Esophagus mucosa (tissue), 1 donor: ENCODE results near the gene EMX1. TPM values are rescaled to one million over a fixed set of nuclear protein-coding genes. Genes with fewer than 3 reads are reported as not detected.

Experiments used
- ATAC-seq: fragments of 200-7000 bp; cut with Tn5 transposase; one replicate; pipeline ENCODE4 v1.9.1; 2020
- total RNA-seq: library from RNA; stranded (reverse); gene quantifications from one replicate; pipeline ENCODE4 v1.2.4, GENCODE V29; 2023
- donor health status: DM: yes; HTN: yes; CAD: no.

Gene EMX1
- total RNA-seq = not detected

DNA sequence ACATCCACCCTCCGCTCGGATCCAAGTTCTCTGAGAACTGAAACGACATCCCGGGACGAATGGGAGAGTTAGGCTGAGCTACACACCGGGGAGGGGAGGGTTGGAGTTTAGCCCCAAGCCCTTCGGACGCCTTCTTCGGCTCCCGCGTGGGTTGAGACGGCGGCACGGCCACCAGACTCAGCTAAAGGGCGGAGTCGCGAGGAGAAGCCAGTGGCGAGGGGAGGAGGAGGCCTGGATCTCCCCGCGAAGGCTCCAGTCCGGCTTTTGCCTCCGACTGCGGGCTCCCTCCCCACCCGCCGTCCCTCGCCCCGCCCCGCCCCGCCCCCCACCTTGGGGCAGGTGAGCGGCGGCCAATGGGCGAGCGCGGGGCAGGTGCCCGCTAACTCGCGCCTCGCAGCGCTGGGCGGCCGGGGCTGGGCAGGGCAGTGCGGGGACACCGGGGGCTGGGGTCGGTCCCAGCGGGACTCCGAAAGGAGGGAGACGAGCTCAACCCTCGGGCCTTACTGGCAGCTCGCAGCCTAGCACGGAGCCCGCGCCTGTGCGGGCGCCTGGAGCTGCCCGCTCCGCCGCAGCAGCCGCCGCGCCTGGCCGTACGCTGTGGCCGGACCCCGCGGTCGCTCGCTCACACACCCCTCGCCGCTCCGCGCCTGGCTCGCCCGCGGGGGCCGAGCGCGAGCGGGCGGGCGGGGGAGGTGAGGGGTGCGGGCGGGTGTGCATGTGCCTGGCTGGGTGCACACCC, at the start of gene EMX1:
Gene EMX1 (plus strand): TSS at position 382 of the 739 bp plus-strand sequence. CDS start 334 bp downstream, at position 716.
- ATAC-seq = peak; percentile 88

- no peak for ATAC-seq
Measured at GRCh38 chr2:72871060-72871459, 46.3 kb upstream of the EMX1 start.

DNA sequence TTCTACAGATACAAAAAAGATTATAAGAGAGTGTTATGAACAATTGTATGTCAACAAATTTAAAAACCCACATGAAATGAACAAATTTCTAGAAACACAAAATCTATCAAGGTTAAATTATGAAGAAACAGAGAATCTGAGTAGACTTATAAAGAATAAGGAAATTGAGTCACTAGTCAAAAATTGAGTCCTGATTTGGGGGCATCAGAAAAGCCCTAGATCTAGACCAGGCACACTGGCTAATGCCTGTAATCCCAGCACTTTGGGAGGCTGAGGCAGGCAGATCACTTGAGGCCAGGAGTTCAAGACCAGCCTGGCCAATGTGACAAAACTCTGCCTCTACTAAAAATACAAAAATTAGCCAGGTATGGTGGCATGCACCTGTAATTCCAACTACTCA, 45.4 kb upstream of the EMX1 start:
- ATAC-seq = no peak

- ATAC-seq = no peak
Measured at GRCh38 chr2:72883356-72883962, 33.9 kb upstream of the EMX1 start.

DNA sequence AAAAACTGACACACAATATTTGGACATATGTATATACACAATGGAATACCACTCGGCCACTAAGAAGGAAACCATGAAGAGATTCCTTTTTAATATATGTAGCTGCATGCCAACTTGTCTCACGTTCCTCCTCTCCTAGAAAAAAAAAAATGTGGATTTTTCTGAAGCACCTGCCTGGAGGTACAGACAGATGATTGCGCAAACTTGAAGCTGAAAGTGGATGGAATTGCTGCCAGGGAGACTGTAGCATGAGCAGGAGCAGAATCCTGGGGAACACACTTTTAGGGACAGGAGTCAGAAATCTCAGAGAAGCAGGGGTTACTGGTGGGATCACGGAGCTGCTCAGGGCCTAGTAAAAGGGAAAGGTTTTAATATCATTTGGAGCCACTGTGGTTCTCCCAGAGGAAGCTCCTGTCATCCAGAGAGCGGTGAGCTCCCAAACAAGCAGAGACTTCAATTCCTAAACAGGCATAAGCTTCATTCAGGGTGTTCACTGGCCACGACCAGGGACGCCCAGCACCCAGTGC, 30.8 kb upstream of the EMX1 start:
- ATAC-seq = no peak

- peak; percentile 85 for ATAC-seq
Measured at GRCh38 chr2:72887032-72887739, 30.1 kb upstream of the EMX1 start, which contains the start of gene SPR. Gene SPR (plus strand): TSS chr2:72887408. CDS start chr2:72887433, 25 bp downstream.

DNA sequence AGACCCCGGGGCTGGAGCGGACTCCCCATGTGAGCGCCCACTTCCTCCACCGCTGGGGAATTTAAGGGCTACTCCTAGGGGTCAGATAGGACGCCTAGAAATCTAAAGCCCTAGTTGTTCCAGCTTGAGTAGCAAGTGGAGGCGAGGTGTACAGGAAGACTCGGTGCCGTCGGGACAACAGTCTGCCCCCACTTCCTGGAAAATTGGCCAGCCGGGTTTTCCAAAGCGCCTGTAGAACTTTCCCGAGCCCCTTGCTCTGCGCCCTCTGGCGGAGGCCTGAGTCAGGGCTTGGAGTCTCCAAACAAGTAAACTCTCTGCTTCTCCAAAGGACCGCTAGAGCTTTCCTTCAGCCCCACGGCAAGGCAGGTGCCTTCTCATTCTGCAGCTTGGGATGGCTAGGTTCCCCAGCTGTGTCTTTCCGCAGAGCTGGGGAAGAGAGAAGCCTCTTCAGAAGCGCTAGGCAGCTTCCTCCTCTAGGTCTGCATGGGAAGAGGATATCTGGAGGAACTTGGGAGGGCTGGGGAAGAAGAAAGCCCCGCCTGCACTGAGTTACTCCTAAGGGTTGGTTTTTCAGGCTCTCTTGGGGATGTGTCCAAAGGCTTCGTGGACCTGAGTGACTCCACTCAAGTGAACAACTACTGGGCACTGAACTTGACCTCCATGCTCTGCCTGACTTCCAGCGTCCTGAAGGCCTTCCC, 29.4 kb upstream of the EMX1 start:
- peak; percentile 78 for ATAC-seq

DNA sequence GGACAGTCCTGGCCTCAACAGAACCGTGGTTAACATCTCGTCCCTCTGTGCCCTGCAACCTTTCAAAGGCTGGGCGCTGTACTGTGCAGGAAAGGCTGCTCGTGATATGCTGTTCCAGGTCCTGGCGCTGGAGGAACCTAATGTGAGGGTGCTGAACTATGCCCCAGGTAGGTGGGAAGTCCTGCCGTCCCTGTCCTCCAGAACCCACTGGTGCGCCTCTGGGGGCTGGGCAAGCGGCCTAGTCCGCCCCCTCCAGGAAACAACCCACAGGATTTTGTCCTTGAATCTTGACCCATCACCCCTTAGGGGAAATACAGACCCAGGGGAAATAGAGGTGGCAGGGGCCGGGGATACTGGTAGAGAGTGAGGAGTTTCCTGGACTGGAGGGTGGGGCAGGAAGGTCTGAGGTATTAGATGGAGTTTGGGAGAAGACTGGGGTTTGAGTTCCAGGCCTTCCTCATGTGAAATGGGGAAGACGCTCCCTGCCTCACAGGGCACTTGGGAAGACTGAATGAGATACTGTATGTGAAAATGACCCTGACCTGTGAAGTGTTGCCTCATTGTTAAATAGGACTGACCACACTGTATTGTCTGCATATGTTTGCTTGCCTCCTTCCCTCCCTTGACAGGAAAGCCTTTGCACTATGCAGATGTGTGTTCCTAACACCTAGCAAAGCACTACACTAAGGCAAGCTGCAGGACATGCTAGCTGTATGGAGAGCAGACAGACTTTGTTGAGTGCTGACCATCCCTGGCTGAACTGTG, 28.7 kb upstream of the EMX1 start:
- ATAC-seq = no peak

- ATAC-seq = no peak
Measured at GRCh38 chr2:72889991-72890390, 27.3 kb upstream of the EMX1 start.

DNA sequence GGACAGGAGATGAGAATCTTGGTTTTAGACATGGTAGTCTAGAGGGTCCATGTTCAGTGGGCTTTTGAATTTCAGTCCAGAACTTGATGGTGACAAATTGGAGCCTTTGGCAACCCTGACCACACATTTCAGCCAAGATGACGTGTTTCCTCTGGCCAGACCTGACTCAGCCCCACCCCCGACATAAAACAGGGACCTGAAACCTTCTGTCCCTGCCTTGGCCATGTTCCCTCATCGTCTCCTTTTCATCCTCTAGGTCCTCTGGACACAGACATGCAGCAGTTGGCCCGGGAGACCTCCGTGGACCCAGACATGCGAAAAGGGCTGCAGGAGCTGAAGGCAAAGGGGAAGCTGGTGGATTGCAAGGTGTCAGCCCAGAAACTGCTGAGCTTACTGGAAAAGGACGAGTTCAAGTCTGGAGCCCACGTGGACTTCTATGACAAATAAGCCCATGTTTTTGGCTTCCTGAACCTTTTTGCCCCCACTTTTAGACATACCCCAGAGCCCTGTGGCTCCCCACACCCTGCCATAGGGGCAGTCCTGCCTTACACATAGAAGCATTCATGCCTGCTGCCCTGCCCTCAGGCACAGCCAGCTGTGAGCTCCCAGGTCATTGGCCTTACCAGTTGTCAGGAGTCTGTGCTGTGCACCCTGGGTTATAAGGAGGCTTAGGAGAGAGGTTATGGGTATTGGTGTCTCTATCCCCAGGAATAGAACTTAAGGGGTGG, 26.1 kb upstream of the EMX1 start:
- ATAC-seq = no peak

- ATAC-seq = peak; percentile 68
Measured at GRCh38 chr2:72892506-72893173, 24.7 kb upstream of the EMX1 start.

DNA sequence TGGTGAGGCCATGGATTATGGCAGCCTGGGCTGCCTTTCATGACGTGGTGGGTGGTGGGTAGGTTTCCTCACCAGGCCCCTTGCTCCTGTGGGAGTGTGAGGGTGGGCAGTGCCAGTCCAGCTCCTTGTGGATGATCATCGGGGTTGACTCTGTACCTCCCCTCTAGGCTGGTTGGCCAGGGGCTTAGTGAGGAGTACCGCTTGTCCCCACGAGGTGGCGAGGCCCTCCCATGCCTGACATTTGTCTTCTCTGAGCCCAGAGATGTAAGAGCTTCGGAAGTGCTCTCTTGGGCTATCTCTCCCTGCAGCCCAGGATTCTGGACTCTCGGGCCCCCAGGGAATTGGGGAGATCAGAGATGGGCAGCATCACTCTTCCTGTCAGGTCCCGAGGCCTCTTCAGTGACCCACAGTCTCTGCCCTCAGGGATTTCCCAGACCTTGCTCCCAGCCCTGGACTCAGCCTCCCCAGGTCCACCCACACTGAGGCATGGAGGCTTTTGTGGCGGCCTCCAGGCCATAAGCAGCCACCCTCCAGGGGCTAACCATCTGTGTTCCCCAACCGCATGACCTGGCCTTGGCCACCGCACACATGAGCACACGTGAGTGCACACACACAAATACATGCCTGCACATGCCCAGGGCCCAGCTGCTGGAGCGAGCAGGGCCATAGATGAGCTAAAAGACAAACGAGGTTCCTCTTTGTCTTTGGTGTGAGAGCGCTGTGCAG, 23.6 kb upstream of the EMX1 start:
- peak; percentile 76 for ATAC-seq

DNA sequence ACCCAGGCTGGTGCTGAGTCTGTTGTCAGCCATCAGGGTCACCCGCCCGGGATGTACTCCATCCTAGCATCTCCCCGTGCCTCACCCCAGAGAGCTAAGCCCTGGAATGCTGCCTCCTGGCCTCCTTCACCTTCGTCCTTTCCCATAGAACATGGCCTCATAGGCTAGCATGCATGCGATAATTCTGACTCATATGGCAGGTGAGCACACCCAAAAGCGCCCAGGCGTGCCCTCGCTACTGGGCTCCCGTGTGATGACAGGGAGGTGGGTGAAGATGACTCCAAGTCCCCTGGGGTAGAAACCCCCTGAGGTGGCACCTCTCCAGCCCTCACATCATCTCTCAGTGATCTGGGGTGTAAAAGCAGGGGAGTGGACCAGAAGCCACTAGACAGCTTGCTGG, 22.8 kb upstream of the EMX1 start:
- ATAC-seq = peak; percentile 76

- ATAC-seq = no peak
Measured at GRCh38 chr2:72895154-72895553, 22.2 kb upstream of the EMX1 start.

DNA sequence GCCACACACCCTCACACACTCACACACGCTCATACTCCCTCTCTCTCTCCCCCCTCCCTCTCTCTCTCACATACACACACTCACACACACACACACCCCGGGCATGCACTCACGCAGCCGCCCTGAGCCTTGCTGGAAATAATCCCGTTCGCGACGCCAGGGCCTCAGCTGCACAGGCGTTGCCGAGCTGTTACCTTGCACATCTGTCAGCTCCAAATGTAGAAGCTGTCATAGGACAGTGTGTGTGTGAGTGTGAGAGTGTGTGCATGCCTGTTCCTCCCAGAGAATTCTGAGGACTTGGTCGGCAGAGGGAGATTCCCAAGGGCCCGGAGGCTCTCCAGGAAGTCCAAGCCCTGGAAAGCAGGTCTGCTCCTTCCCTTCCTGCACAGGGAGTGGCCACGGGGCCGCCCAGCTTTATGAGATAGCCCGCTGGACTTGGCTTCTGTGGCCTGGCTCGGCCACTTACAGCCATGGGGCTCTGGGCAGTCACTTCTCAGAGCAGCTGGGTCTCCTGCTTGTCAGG, 21.5 kb upstream of the EMX1 start:
- ATAC-seq = peak; percentile 27

- ATAC-seq = no peak
Measured at GRCh38 chr2:72896446-72896845, 20.9 kb upstream of the EMX1 start.

DNA sequence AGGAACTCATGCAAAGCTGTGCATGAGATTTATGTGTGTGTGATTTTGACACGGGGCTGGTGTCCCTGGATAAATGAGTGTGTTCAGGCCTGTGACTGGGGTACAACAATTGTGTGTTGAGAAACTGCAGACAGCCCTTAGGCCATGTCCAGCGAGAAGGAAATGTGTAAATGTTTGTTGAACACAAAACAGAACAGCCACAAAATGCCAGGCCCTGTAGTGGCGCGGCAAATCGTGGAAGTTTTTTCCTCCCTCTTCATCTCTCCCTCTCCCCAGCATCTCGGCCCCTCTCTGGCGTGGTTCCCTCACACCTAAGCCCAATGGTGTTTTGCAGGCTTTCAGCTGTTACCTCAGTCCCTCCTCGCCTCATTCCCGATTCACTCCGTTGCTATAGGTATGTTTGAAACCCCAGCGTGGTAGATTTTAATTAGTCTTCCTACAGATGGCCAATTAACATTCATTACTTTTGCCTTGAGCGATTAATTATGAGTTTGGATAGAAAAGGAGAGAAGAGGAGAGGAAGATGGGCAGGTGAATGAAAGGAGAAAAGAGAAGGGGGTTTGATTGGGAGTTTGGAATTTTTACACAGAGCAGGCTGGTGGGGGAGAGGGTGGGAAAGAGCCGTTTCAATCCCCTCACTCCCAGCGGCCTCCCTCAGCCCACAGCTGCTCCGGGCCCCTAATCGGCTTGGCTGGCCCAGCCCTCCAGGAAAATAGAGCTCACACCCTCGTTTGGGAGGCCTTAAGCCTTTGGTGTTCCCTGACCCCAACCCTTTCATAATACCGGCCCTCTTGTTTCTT, 19.3 kb upstream of the EMX1 start:
- ATAC-seq = no peak

DNA sequence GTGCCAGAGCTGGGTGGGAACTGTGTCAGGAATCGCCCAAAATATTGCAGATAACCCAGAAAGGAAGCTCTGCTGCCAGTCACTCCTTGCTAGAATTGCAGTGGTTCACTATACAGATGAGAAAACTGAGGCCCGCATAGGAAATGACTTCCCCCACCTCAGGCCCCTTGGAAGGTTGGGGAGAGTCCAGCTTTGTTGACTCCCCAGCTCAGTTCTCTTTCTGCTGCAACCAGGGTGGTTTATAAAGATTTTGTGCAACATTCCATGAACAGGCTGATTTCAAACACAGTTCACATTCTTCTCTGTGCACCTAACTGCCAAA, 18.8 kb upstream of the EMX1 start:
- no peak for ATAC-seq
